Esophagus squamous epithelium (tissue), 4 donors: ENCODE results near the gene UBE2Q2.

Source experiments
- CTCF ChIP-seq, 6 experiments: fragments of 450-650 bp in 4 of 6; fragments of 200-600 bp in 2 of 6; sonication (generic) in 2 of 6; IDR thresholded peaks; one replicate each; pipeline ENCODE4 v1.5.1; 2016 to 2019; ENCODE audit warnings: antibody characterized with exemption in 6 of 6, mild to moderate bottlenecking in 4 of 6, moderate library complexity in 4 of 6
- POLR2A ChIP-seq, 4 donors: fragments of 450-650 bp; IDR thresholded peaks; one replicate each; pipeline ENCODE4 v1.6.1; 2017; ENCODE audit warnings: antibody characterized with exemption in 4 of 4, mild to moderate bottlenecking in 4 of 4, moderate library complexity in 3 of 4

DNA sequence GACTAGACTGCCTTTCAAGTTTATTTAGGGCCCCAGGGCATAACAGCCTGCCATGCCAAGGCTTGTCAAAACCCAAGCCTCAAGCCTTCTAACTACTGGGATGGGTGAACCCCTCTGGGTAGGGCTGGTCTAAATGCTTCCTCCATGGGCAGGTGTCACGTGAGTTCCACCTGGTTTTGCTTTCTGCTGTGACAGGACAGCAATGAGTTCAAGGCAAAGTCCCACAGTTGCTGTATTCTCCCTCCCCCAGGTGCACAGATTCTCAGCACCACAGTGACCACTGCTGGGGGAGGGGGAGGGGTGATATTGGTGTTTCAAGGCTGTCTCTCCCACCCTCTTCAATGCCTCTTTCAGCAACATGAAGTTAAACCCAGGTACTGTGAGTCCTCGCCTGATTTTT lies 46.9 kb upstream of the UBE2Q2 start:
- TF ChIP-seq CTCF (IDR thresholded peaks at IDR 0.05) (no peak), POLR2A (IDR thresholded peaks at IDR 0.05) (no peak)
